CD4-positive, alpha-beta T cell treated with Interleukin-15 for 1 hour (primary cell): ENCODE data around the gene ZNF532.
"Not testable (repeated sequence)": the region's sequence is repeated elsewhere in the genome, so short reads cannot be mapped to it uniquely, and the experiment has no call there.

Source experiments
- DNase-seq: peaks from one replicate; pipeline ENCODE4 v3.0.0-alpha.2; 2020

Gene ZNF532

GRCh38 chr18:58864146-58865032 is at the start of gene ZNF532:
ZNF532 (plus strand) TSS chr18:58864877. CDS start in a region left out here.
- DNase-seq: no peak

DNA sequence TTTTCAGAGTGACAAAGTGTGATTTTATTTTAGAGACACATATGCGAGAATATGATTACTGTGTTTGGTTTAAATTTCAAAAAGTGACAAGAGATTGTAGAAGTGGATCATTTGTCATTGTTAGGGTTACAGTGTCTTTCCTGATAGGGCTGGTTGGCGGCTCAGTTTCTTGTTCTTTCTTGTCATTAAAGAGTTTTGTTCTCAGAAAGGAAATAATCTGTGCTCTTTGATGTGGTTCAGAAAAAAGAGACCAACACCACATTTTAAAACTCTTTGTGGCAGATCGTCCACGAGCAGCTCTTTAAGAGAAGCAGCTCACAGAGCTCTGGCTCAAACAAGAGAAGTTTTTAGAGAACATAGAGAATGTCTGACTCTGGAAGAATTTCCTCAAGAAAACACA is 45.6 kb upstream of the ZNF532 start:
- DNase-seq: no peak

DNA sequence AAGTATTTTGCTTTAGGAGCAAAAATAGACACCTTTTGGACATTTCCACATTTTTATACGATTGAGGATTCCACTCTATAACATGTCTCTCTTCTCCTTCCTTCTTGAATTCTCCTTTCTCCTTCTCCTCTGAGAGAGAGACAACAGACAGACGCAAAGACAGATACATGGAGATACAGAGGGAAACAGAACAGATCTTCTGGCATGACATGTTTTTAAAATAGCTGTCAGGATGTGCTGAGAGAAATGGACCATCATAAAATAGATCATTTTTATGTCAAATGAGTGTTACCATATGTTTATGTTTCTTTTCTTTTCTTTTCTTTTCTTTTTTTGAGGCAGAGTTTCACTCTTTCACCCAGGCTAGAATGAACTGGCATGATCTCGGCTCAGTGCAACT is 44.4 kb upstream of the ZNF532 start:
- DNase-seq: no peak

- no peak for DNase-seq
These were observed 41.7 kb upstream of the ZNF532 start for GRCh38 chr18:58822944-58823343.

DNA sequence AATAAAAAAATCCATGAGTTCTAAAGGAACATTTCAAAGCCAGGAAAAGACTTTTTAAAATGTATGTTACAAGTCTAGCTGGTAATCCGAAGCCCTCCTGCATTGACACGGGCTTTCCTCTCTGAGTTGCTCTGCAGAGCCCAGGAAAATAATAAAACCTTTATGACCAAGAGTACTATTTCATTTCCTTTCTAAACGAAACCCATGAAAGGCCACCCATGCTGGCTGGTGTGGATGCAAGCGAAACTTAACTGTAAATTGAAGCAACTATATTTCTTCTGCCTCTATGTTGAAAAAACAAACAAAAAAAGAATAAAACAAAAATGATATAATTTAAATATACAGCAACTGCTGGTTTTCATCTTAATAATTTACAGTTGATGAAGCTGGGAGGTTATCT is 41.3 kb upstream of the ZNF532 start:
- DNase-seq: no peak

DNA sequence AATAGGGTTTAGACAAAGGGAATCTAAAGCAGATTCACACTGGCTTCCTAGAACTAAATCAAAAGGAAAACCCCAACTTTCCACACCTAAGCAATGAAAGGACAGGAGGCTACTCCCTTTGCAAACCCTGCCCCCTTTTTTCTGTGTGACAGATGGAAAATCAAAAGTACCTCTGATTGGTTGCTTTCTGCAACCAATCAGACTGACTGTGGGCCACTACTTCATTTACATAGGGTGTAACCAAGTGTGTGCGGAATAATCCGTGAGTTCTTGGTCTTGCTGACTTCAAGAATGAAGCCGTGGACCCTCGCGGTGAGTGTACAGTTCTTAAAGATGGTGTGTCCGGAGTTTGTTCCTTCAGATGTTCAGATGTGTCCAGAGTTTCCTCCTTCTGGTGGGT is 37.8 kb upstream of the ZNF532 start:
- not testable (repeated sequence) for DNase-seq

DNA sequence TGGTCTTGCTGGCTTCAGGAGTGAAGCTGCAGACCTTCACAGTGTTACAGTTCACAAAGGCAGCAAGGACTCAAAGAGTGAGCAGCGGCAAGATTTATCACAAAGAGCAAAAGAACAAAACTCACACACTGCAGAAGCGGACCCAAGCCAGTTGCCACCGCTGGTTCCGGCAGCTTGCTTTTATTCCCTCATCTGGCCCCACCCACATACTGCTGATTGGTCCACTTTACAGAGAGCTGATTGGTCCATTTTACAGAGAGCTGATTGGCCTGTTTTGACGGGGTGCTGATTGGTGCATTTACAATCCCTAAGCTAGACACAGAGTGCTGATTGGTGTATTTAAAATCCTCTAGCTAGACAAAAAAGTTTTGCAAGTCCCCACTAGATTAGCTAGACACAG is 37.2 kb upstream of the ZNF532 start:
- no peak for DNase-seq

DNA sequence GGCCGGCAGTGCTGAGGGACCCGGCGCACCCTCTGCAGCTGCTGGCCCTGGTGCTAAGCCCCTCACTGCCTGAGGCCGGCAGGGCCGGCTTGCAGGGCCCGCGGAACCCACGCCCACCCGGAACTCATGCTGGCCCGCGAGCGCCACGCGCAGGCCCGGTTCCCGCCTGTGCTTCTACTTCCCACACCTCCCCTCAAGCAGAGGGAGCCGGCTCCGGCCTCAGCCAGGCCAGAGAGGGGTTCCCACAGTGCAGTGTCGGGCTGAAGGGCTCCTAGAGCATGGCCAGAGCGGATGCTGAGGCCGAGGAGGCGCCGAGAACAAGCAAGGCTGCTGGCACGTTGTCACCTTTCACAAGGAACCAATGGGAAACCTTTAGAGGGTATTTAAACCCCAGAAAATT is 36.8 kb upstream of the ZNF532 start:
- no peak for DNase-seq

DNA sequence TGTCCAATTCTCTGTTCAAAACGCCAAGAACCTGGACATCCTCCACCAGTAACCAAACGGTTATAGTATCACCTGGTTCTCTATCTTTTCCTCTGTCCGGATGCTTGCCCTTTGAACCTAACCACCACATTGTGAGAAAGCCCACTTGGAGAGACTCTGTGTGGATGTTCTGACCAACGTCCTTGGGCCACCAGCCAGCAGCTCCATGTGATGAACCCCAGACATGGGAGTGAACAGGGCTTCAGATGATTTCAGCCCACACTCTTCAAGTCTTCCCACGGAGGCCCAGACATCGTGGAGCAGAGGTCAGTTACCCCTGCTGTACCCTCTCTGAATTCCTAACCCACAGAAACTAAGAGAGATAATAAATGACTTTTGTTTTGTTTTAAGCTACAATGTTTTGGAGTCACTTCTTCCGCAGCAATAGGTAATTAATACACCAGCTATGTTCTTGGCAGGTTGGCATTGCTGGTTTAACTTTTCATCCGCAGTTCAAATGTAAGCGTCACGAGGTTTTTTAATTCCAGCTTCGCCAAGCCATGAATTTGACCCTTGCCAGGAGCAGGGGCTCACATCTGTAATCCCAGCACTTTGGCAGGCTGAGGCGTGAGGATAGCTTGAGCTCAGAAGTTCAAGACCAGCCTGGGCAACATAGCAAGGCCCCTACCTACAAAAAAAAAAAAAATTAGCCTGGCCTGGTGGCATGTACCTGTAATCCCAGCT is 36.1 kb upstream of the ZNF532 start:
- no peak for DNase-seq

DNA sequence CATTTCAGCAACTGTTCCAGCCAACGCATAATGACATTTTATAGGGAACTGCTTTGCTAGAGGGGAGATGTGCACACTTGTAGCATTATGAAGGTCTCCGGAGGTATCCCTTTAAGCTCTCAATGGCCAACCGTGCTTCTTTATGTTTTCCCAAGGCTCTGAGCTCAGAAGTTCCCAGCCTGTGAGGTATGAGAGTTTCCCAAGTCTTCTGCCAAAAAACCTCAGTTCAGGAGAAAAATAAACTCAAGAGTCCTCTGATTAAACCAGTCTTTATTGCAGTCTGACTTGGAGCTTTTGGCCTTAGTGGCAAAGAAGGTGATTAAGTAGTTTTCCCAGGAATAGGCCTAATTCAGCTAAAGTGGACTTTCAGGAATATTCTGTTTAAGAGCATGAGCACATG is 35.4 kb upstream of the ZNF532 start:
- no peak for DNase-seq

GRCh38 chr18:58829886-58830285 is 34.8 kb upstream of the ZNF532 start:
- DNase-seq: not testable (repeated sequence)

GRCh38 chr18:58831606-58832005 is 33.1 kb upstream of the ZNF532 start:
- DNase-seq: no peak

DNA sequence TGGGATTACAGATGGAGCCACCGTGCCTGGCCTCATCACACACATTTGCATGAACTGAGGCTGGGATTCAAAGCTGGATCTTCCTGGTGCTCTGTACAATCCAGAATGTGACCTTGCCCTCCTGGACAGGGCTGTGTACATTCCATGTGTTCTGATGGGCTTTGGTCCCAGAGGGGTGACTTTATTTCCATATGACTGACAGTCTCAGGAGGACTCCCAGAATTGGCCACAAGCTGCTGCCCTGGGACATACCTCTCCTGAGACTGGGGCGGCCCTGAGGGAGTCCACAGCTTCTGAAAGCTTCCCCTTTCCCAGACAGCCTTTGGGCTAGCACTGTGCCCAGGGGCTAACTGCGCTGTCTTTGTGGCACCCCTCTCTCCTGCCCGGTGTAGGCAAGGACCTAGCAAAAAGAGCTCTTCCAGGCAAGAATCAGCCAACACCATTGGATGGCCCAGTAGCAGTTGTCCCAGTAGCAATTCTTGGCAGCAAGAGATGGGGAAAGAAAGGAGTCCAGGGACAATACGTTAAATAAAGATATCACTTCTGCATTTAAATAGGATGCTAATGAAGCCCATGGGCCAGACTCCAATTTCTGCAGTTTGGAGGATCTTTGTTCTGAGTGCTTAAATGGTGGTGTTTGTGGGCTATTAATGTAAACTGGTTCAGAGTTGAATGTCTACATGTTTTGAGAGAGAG is 26.4 kb upstream of the ZNF532 start:
- no peak for DNase-seq

DNA sequence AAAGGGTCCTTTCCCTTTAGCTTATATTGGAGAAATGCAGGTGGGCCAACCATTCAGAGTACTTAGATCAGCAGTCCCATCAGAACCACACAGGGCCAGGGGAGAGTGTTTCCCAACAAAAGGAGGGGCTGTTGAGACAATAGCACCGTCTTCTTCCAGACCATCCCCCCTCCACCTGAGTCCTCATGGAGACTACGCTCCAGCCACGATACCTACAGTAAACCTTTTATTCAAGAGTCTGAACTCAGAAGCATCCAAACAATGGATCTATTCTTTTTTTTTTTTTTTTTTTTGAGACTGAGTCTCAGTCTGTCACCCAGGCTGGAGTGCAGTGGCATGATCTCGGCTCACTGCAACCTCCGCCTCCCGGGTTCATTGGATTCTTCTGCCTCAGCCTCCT is 25.7 kb upstream of the ZNF532 start:
- DNase-seq: no peak

GRCh38 chr18:58842978-58843687 is 21.5 kb upstream of the ZNF532 start:
- no peak for DNase-seq

- DNase-seq: no peak
These were observed 21.0 kb upstream of the ZNF532 start for GRCh38 chr18:58843688-58844035.

DNA sequence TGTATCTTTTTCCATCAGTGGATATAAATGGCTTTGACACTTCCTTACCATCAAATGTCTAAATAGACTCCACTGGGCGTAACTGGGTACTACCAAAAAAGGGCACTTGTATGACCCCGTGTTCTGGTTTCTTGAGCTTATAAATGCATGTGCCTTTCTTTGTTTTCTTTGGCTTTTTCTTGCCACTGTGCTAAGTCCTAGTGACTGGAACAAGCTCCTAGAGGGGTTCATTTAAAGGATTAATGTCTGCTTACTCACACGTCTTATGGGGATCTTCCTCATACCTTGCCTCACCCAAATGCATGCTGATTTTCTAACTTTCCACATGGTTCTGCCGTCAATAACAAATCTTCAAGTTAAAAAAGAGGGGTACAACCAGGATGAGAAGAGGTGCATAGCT is 19.8 kb upstream of the ZNF532 start:
- DNase-seq: no peak

- no peak for DNase-seq
These were observed 18.6 kb upstream of the ZNF532 start for GRCh38 chr18:58845928-58846724.

- no peak for DNase-seq
These were observed 17.1 kb upstream of the ZNF532 start for GRCh38 chr18:58847383-58848071.

DNA sequence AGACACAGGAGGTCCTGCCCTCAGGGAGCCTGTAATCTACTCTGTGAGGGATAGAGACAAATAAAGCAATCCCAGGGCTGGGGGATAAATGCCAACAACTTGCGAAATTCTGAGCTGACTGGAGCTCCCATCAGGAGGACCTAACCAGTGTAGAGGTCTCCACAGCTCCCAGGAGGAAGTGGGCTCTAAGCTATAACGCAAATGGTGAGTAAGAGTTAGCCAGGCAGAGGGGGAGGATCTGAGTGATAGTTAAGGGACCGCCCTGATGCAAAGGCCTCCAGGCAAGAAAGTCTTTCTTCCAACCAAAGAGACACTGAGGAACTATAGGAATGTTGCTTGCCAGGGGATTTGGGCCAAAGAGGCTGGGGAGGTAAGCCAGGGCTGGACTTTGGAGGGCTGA is 16.0 kb upstream of the ZNF532 start:
- no peak for DNase-seq

GRCh38 chr18:58850786-58851469 is 13.7 kb upstream of the ZNF532 start:
- DNase-seq: no peak
